Osteocyte (in vitro differentiated cells): Measurements from ENCODE around the gene GALNT6. TPM values are rescaled to one million over a fixed set of nuclear protein-coding genes. Genes with fewer than 3 reads are reported as not detected.

Experiments
- DNase-seq: peaks from one replicate; pipeline ENCODE4 v3.0.0; 2021; ENCODE audit warnings: mixed read lengths; ENCODE audit not compliant: unreplicated experiment; ENCODE audit errors: extremely low spot score
- H3K27ac Mint-ChIP-seq: one replicate; pipeline ENCODE4 v1.8.0; 2021; ENCODE audit warnings: mild to moderate bottlenecking, mixed read lengths; ENCODE audit not compliant: unreplicated experiment
- H3K27me3 Mint-ChIP-seq: one replicate; pipeline ENCODE4 v1.8.0; 2021; ENCODE audit warnings: mixed read lengths; ENCODE audit not compliant: unreplicated experiment
- H3K36me3 Mint-ChIP-seq: one replicate; pipeline ENCODE4 v1.8.0; 2021; ENCODE audit warnings: mixed read lengths; ENCODE audit not compliant: unreplicated experiment
- H3K4me1 Mint-ChIP-seq: one replicate; pipeline ENCODE4 v1.8.0; 2021; ENCODE audit warnings: mixed read lengths; ENCODE audit not compliant: unreplicated experiment
- H3K4me3 Mint-ChIP-seq: one replicate; pipeline ENCODE4 v1.8.0; 2021; ENCODE audit warnings: mild to moderate bottlenecking, moderate library complexity, mixed read lengths; ENCODE audit not compliant: unreplicated experiment
- H3K9me3 Mint-ChIP-seq: one replicate; pipeline ENCODE4 v1.8.0; 2021; ENCODE audit warnings: mixed read lengths; ENCODE audit not compliant: unreplicated experiment
- total RNA-seq: library from RNA; stranded (reverse); gene quantifications from 2 replicates; pipeline ENCODE4 v1.2.1, GENCODE V29; 2021
- TF ChIP-seq, protein P1 (sequence below): fragments of 200-600 bp; sonication (generic); IDR thresholded peaks from 2 replicates; pipeline ENCODE4 v1.5.0; 2021; ENCODE audit warnings: antibody characterized with exemption, mild to moderate bottlenecking, moderate library complexity

GALNT6 gene
- total RNA-seq, 1 donor from 2014 or later = 0.94 TPM

DNA sequence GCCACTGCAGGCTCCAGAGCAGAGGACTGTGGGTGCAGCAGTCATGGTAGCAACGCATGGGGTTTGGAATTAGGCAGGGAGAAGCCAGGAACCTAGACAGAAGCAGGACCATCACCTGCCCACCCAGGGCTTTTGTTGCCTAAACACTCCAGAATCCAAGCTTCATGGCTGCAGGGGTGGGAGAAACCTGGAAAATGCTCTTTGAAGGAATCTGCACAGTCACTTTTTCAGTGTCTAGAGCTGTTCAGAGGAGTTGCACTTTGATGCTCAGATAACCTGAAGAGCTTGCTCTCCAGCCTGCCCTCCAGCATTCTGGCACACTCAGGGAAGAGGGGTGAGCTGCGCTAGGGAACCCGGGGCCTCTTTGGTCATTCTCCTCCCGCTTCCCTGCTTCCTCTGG, 43.1 kb downstream of the GALNT6 start:
- no peak for DNase-seq
- no peaks in the 10 kb centered on the region for H3K27me3 Mint-ChIP-seq
- no peaks in the 10 kb centered on the region for H3K4me1 Mint-ChIP-seq
- TF ChIP-seq, protein P1, sequence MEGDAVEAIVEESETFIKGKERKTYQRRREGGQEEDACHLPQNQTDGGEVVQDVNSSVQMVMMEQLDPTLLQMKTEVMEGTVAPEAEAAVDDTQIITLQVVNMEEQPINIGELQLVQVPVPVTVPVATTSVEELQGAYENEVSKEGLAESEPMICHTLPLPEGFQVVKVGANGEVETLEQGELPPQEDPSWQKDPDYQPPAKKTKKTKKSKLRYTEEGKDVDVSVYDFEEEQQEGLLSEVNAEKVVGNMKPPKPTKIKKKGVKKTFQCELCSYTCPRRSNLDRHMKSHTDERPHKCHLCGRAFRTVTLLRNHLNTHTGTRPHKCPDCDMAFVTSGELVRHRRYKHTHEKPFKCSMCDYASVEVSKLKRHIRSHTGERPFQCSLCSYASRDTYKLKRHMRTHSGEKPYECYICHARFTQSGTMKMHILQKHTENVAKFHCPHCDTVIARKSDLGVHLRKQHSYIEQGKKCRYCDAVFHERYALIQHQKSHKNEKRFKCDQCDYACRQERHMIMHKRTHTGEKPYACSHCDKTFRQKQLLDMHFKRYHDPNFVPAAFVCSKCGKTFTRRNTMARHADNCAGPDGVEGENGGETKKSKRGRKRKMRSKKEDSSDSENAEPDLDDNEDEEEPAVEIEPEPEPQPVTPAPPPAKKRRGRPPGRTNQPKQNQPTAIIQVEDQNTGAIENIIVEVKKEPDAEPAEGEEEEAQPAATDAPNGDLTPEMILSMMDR = no peak
- H3K27ac Mint-ChIP-seq = no peak overlapping the region
- H3K36me3 Mint-ChIP-seq = no peaks in the 10 kb centered on the region
- no peak overlapping the region for H3K4me3 Mint-ChIP-seq
- no peaks in the 10 kb centered on the region for H3K9me3 Mint-ChIP-seq

DNA sequence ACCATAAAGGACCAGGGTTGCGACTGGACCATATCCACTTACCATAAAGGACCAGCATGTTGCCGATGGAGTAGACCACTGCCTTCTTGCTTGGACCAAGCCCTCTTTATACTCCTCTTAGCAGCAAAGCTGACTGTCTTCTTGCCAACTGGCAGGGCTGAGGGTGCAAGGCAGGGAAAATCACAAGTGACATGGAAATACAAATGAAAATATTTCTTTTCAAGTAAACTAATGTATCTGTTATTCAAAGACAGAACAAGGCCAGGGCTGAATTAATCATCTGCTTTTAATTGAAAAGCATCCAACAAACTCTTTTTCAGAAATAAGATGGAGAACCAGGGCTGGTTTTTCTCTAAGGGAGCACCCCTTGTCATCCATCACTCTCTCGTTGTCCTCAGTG, 44.6 kb downstream of the GALNT6 start, which contains the start of gene CELA1:
CELA1 (minus strand) TSS at position 99 of the 400 bp plus-strand sequence; CDS start at position 58, 41 bp downstream.
- TF ChIP-seq, protein P1 = no peak
- Mint-ChIP-seq H3K4me3 (no peak within 1 kb of the TSS), H3K9me3 (no peaks in the 10 kb centered on the region), H3K27ac (no peak within 1 kb of the TSS), H3K27me3 (no peaks in the 10 kb centered on the region), H3K4me1 (no peaks in the 10 kb centered on the region), H3K36me3 (no peaks in the 10 kb centered on the region)
- no peak for DNase-seq

DNA sequence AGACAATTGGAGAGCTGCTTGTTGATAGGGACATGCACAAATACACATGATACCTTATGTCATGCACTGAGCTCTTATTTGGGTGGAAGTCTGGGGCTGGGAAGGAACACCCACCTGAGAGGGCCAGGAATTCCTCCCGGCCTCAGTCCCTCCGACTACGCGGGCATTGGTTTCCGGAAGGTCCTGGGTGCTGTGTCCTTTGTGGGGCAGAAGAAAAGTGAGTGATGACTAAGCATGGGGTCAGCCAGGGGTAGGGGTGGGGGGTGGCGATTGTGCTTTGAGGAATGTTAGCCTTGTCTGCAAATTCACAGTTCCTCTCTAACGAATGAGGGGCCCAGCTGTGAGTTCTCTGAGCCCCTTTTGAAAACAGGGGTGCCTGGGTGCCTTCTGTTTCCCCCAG, 45.5 kb downstream of the GALNT6 start:
- Mint-ChIP-seq H3K4me1 (no peaks in the 10 kb centered on the region), H3K27me3 (no peaks in the 10 kb centered on the region), H3K4me3 (no peak overlapping the region), H3K36me3 (no peaks in the 10 kb centered on the region), H3K9me3 (no peaks in the 10 kb centered on the region), H3K27ac (no peak overlapping the region)
- TF ChIP-seq, protein P1 = no peak
- DNase-seq = no peak

DNA sequence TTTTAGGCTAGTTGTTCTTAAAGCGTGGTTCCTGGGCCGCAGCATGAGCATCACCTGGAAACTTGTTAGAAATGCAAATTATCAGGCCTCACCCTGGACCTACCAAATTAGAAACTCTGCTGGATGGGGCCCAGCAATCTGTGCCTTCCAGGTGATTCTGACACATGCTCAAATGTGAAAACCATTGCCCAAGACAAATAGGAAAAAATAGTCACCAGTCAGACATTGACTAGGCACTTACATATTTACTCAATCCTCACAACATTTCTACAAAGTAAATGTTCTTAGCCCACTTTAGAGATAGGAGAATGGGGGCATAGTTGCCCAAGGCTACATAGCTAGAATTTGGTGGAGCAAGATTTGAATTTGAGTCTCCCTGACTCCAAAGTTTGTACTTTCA, 48.0 kb downstream of the GALNT6 start:
- H3K4me1 Mint-ChIP-seq = no peaks in the 10 kb centered on the region
- TF ChIP-seq, protein P1 = no peak
- H3K27ac Mint-ChIP-seq = no peak overlapping the region
- H3K9me3 Mint-ChIP-seq = no peaks in the 10 kb centered on the region
- H3K4me3 Mint-ChIP-seq = no peak overlapping the region
- DNase-seq = no peak
- H3K27me3 Mint-ChIP-seq = no peaks in the 10 kb centered on the region
- no peaks in the 10 kb centered on the region for H3K36me3 Mint-ChIP-seq

DNA sequence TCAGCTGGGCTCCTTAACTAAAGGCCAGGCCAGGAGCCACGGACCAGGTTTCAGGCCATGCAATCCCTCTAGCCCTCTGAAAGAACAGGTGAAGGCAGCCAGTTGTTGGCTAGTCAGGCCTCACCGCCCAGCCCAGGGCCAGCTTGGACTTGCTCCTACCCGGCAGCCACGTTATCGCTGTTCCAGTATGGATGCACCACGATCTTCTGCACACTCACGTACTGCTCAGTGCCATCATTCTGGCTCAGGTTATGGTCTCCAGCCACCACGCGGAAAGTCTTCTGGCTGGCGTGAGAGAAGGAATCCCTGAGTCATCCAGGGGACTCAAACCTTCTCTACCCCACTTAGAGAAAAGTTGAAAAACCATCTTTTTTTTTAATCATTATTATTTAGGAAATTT, 48.8 kb downstream of the GALNT6 start:
- H3K36me3 Mint-ChIP-seq = no peaks in the 10 kb centered on the region
- DNase-seq = no peak
- H3K27ac Mint-ChIP-seq = no peak overlapping the region
- no peaks in the 10 kb centered on the region for H3K4me1 Mint-ChIP-seq
- H3K27me3 Mint-ChIP-seq = no peaks in the 10 kb centered on the region
- H3K9me3 Mint-ChIP-seq = no peaks in the 10 kb centered on the region
- TF ChIP-seq, protein P1 = no peak
- H3K4me3 Mint-ChIP-seq = no peak overlapping the region
